NT2/D1 (cell line): ENCODE data around the gene ADGRL3.

Experiments
- DNase-seq: peaks from one replicate; pipeline ENCODE4 v3.0.0-alpha.2; 2011; ENCODE audit warnings: low read depth, low spot score
- H3K27me3 ChIP-seq: 2 replicates; pipeline ENCODE4 v1.6.0; 2011; ENCODE audit warnings: mild to moderate bottlenecking; ENCODE audit not compliant: insufficient read length, insufficient read depth
- H3K36me3 ChIP-seq: 2 replicates; pipeline ENCODE4 v1.6.1; 2011; ENCODE audit warnings: mild to moderate bottlenecking, low read length, mixed read lengths; ENCODE audit not compliant: insufficient read depth, insufficient read length
- H3K4me1 ChIP-seq: 2 replicates; pipeline ENCODE4 v1.5.1; 2011; ENCODE audit not compliant: insufficient read depth, insufficient read length
- H3K4me3 ChIP-seq: 2 replicates; pipeline ENCODE4 v1.5.1; 2011; ENCODE audit warnings: low read depth; ENCODE audit not compliant: insufficient read length
- H3K9ac ChIP-seq: 2 replicates; pipeline ENCODE4 v1.6.0; 2011; ENCODE audit warnings: low read depth; ENCODE audit not compliant: insufficient read length
- H3K9me3 ChIP-seq: 2 replicates; pipeline ENCODE4 v1.5.1; 2011; ENCODE audit warnings: mild to moderate bottlenecking, low read length; ENCODE audit not compliant: insufficient read depth
- SUZ12 ChIP-seq: IDR thresholded peaks from 2 replicates; pipeline ENCODE4 v1.6.1; 2011; ENCODE audit not compliant: insufficient read length, insufficient read depth; ENCODE audit errors: extremely low read depth
- YY1 ChIP-seq: IDR thresholded peaks from 2 replicates; pipeline ENCODE4 v1.6.1; 2011; ENCODE audit not compliant: insufficient read length, insufficient read depth
- ZNF274 ChIP-seq: IDR thresholded peaks from 2 replicates; pipeline ENCODE4 v1.6.1; 2011; ENCODE audit warnings: mild to moderate bottlenecking, low read depth, low read length

ADGRL3 gene

DNA sequence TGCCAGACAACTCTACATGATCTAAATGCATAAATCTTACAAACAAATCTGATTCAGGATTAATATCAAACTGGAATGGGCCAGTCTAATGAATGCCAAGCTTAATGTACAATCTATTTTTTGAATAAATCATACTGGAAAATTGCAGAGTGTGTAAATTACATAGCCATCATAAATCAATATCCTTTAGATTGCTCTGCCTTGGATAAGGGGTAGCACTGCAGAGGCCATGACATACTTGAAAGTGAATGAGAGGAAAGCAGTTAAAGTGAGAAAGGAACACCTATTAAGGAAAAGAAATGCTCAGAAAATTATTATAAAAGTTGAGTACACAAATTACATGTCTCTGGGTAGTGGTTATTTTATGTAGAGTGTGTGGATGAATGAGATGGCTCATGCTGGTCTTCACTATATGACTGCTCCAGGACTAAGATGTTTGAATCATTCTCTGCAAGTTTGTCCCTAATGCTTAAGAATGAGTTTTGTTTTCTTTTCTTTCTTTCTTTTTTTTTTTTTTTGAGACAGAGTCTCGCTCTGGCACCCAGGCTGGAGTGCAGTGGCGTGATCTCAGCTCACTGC, 100.2 kb downstream of the ADGRL3 start:
- Histone ChIP-seq H3K9ac (no peak overlapping the region), H3K4me3 (no peak overlapping the region), H3K27me3 (no peaks in the 10 kb centered on the region), H3K36me3 (no peaks in the 10 kb centered on the region), H3K4me1 (no peaks in the 10 kb centered on the region), H3K9me3 (no peaks in the 10 kb centered on the region)
- no peak for DNase-seq
- no peak for TF ChIP-seq SUZ12
- TF ChIP-seq YY1, result no peak
- TF ChIP-seq ZNF274, result no peak

DNA sequence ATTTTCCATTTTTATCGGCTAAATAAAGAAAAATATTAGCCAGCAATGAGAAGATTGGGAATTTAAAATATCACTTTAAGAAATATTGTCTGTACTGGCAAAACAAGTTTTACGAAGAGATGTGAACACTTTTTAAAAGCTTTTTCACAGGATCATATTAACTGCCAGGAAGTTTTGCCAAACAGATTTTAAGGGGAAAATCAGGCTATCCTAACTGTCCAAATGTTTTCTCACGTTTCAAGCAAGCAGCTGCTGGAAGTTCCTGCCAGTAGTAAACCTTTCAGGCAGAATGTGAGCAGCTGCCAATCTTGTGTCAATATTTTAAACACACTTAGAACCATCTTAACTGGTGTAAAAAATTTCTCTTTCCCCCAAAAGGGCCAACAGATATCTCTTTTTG, 101.1 kb downstream of the ADGRL3 start:
- no peak for DNase-seq
- no peaks in the 10 kb centered on the region for H3K4me1 ChIP-seq
- no peaks in the 10 kb centered on the region for H3K9me3 ChIP-seq

DNA sequence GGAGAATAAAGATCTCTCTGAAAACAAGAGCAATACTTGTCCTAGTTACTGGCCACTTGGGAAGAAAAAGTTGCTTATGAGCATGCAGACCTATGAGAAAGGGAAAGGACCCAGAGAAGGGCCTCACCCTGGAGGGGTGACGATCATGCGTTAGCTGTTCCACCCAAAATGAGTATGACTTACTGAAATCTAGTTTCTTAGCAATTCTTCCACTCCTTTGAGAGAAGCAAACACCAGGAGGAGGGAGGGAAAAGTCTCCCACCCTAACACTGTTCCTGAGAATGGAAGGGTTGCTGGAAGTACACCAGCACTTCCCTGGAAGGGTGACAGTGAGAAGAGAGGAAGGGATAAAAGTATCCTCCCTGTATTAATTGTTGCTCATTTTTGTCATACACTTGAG, 107.9 kb downstream of the ADGRL3 start:
- no peak overlapping the region for H3K9ac ChIP-seq
- no peaks in the 10 kb centered on the region for H3K4me1 ChIP-seq
- no peaks in the 10 kb centered on the region for H3K27me3 ChIP-seq
- H3K36me3 ChIP-seq, result no peaks in the 10 kb centered on the region
- no peak for DNase-seq
- H3K4me3 ChIP-seq, result no peak overlapping the region
- TF ChIP-seq ZNF274, result no peak
- no peak for TF ChIP-seq SUZ12
- no peak for TF ChIP-seq YY1
- no peaks in the 10 kb centered on the region for H3K9me3 ChIP-seq

More for the DNA sequence above, 101.1 kb downstream of the ADGRL3 start:
- Histone ChIP-seq H3K36me3 (no peaks in the 10 kb centered on the region), H3K27me3 (no peaks in the 10 kb centered on the region), H3K9ac (no peak overlapping the region), H3K4me3 (no peak overlapping the region)
- no peak for TF ChIP-seq ZNF274
- TF ChIP-seq SUZ12, result no peak
- no peak for TF ChIP-seq YY1

DNA sequence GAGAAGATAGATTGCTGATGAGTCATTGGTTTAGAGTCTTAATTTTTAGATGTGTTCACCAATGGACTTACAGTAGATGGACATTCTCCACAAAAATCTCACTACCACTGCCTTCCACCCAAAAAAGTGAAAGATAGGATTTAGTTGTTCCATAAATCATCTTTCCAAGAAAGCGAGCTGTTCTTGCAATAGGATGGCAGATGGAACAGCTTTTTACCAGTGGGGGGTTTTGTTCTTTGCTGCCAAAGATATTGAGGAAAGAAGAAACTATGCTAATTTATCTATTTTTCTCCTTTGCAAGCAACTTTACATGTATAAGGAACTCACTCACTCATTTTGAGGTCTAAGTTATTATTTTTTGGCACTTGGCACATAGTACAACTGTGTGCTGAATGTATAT, 109.5 kb downstream of the ADGRL3 start:
- Histone ChIP-seq H3K4me3 (no peak overlapping the region), H3K4me1 (no peaks in the 10 kb centered on the region), H3K9ac (no peak overlapping the region), H3K36me3 (no peaks in the 10 kb centered on the region), H3K27me3 (no peaks in the 10 kb centered on the region), H3K9me3 (no peaks in the 10 kb centered on the region)
- TF ChIP-seq ZNF274, result no peak
- TF ChIP-seq YY1, result no peak
- TF ChIP-seq SUZ12, result no peak
- DNase-seq, result no peak

DNA sequence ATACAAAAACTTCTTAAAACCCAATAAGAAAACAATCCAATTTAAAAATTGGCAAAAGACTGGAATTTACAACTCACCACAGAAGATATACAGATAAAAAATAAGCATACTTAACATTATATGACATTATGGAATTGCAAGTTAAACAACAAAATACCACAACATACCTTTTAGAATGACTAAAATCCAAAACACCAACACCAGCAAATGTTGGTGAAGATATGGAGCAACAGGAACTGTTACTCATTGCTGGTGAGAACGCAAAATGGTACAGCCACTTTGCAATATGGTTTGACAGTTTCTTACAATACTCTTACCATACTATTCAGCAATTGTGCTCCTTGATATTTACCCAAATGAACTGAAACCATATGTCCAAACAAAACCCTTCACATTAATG, 112.4 kb downstream of the ADGRL3 start:
- no peaks in the 10 kb centered on the region for H3K9me3 ChIP-seq
- no peak overlapping the region for H3K4me3 ChIP-seq
- H3K27me3 ChIP-seq, result no peaks in the 10 kb centered on the region
- H3K4me1 ChIP-seq, result no peaks in the 10 kb centered on the region
- no peak for TF ChIP-seq YY1
- TF ChIP-seq SUZ12, result no peak
- no peak for TF ChIP-seq ZNF274
- DNase-seq, result no peak
- no peaks in the 10 kb centered on the region for H3K36me3 ChIP-seq
- no peak overlapping the region for H3K9ac ChIP-seq

DNA sequence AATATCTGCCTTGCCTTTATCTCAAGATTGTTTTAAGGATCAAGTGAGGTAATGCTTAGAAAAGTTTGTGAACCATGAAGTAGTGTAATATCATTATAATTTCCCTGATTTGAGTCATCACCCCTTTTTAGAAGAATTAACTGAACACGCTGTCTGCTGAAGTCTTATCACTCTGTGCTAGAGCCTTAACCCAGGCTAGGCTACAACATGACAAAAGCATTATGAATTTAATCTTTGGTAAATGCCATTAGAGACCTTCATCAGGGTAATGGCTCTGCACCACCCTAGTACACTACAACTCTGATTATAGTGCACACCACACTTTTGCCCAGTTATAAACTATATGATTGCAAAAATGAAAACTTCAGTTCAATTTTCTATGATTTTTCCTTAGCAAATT, 118.3 kb downstream of the ADGRL3 start:
- H3K4me1 ChIP-seq, result no peaks in the 10 kb centered on the region
- H3K9ac ChIP-seq, result no peak overlapping the region
- no peaks in the 10 kb centered on the region for H3K36me3 ChIP-seq
- H3K4me3 ChIP-seq, result no peak overlapping the region
- no peaks in the 10 kb centered on the region for H3K27me3 ChIP-seq
- H3K9me3 ChIP-seq, result no peaks in the 10 kb centered on the region
- no peak for DNase-seq
- TF ChIP-seq ZNF274, result no peak
- no peak for TF ChIP-seq YY1
- TF ChIP-seq SUZ12, result no peak

DNA sequence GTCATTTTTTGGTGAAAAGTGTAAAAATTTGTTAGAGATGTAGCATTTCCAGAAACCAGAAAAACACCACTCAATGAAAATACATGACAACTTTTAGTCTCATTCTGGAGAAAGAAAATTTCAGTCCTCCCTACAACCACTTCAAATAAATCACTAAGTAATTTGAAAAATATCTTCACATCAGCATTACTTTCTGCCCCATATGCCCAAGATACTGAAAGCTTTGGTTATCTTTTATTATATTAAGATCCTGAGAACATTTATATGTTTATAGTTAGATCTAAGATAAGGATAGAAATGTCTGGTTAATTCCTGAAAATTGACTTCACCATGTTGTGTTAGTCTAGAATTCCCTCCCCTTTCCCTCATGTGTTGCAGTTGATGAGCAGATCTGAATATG, 119.0 kb downstream of the ADGRL3 start:
- DNase-seq, result no peak
- Histone ChIP-seq H3K9me3 (no peaks in the 10 kb centered on the region), H3K4me1 (no peaks in the 10 kb centered on the region), H3K4me3 (no peak overlapping the region), H3K9ac (no peak overlapping the region), H3K27me3 (no peaks in the 10 kb centered on the region), H3K36me3 (no peaks in the 10 kb centered on the region)
- no peak for TF ChIP-seq SUZ12
- TF ChIP-seq YY1, result no peak
- no peak for TF ChIP-seq ZNF274

DNA sequence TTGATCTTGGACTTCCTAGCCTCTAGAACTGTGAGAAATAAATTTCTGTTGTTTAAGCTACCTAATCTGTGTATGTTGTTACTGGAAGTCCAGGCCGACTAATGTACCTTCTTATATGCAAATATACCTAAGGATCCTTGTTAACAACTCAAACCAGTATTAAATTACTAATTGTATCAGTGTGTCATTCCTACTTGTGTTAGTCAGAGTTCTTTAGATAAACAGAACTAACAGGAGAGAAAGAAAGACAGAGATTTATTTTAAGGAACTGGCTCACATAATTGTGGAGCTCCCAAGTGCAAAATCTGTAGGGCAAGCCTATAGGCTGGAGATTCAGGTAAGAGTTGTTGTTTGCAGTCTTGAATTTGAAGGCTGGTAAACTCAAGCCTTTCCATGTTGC, 120.0 kb downstream of the ADGRL3 start:
- TF ChIP-seq ZNF274 (no peak), YY1 (no peak), SUZ12 (no peak)
- H3K4me1 ChIP-seq, result no peaks in the 10 kb centered on the region
- H3K9me3 ChIP-seq, result no peaks in the 10 kb centered on the region
- no peak overlapping the region for H3K9ac ChIP-seq
- no peak overlapping the region for H3K4me3 ChIP-seq
- no peaks in the 10 kb centered on the region for H3K36me3 ChIP-seq
- H3K27me3 ChIP-seq, result no peaks in the 10 kb centered on the region
- DNase-seq, result no peak
